Neural cell (in vitro differentiated cells): ENCODE results near the gene GSG1L. TPM values are rescaled to one million over a fixed set of nuclear protein-coding genes. Genes with fewer than 3 reads are reported as not detected.

Experiments
- H2AFZ ChIP-seq: fragments of 200-600, 300-800 bp; sonication (generic), shearing (Covaris generic); 2 replicates; pipeline ENCODE4 v1.6.0; 2014; ENCODE audit warnings: low read depth, mild to moderate bottlenecking, antibody characterized with exemption, low read length, moderate library complexity
- H3F3A ChIP-seq: fragments of 200-600 bp; shearing (Covaris generic); 2 replicates; pipeline ENCODE4 v1.6.1; 2016; ENCODE audit warnings: mild to moderate bottlenecking, moderate library complexity, mixed read lengths, antibody characterized with exemption, low read length; ENCODE audit not compliant: insufficient read depth, poor library complexity, severe bottlenecking
- H3K27ac ChIP-seq: fragments of 200-600, 300-800 bp; sonication (generic), shearing (Covaris generic); 2 replicates; pipeline ENCODE4 v1.5.1; 2014; ENCODE audit warnings: mild to moderate bottlenecking, low read length, moderate library complexity
- H3K27me3 ChIP-seq: fragments of 300-800, 200-600 bp; sonication (generic), shearing (Covaris generic); 2 replicates; pipeline ENCODE4 v1.6.0; 2014; ENCODE audit warnings: mild to moderate bottlenecking, low read depth, low read length, moderate library complexity; ENCODE audit not compliant: insufficient read depth
- H3K36me3 ChIP-seq: fragments of 300-800, 200-600 bp; sonication (generic), shearing (Covaris generic); 2 replicates; pipeline ENCODE4 v1.5.1; 2014; ENCODE audit warnings: mild to moderate bottlenecking, antibody characterized with exemption, low read length, moderate library complexity; ENCODE audit not compliant: insufficient read depth
- H3K4me2 ChIP-seq: fragments of 300-800, 200-600 bp; sonication (generic), shearing (Covaris generic); 2 replicates; pipeline ENCODE4 v1.6.0; 2014; ENCODE audit warnings: mild to moderate bottlenecking, low read length
- H3K4me3 ChIP-seq: fragments of 300-800, 200-600 bp; sonication (generic), shearing (Covaris generic); 2 replicates; pipeline ENCODE4 v1.5.1; 2014; ENCODE audit warnings: mild to moderate bottlenecking, low read length, moderate library complexity
- H3K79me2 ChIP-seq: fragments of 200-600 bp; shearing (Covaris generic); replicated peaks from 2 replicates; pipeline ENCODE4 v1.6.0; 2014; ENCODE audit warnings: mild to moderate bottlenecking, low read length, moderate library complexity; ENCODE audit not compliant: insufficient read depth
- H3K9ac ChIP-seq: fragments of 300-800, 200-600 bp; sonication (generic), shearing (Covaris generic); 2 replicates; pipeline ENCODE4 v1.6.1; 2016; ENCODE audit warnings: mild to moderate bottlenecking, low read length, mixed read lengths
- H3K9me2 ChIP-seq: fragments of 200-600 bp; shearing (Covaris generic); 2 replicates; pipeline ENCODE4 v1.6.1; 2016; ENCODE audit warnings: mild to moderate bottlenecking, low read length, mixed read lengths; ENCODE audit not compliant: insufficient read depth
- H3K9me3 ChIP-seq: fragments of 200-600, 300-800 bp; sonication (generic), shearing (Covaris generic); 2 replicates; pipeline ENCODE4 v1.6.1; 2016; ENCODE audit warnings: mild to moderate bottlenecking, mixed run types, low read length, moderate library complexity, mixed read lengths
- H4K20me1 ChIP-seq: fragments of 200-600 bp; shearing (Covaris generic); 2 replicates; pipeline ENCODE4 v1.6.1; 2016; ENCODE audit warnings: mild to moderate bottlenecking, mixed run types; ENCODE audit not compliant: insufficient read depth
- CTCF ChIP-seq: fragments of 450-650 bp; IDR thresholded peaks from 2 replicates; pipeline ENCODE4 v1.5.1; 2014; ENCODE audit warnings: antibody characterized with exemption, mild to moderate bottlenecking, moderate library complexity; ENCODE audit not compliant: poor library complexity, severe bottlenecking
- EP300 ChIP-seq: fragments of 450-650 bp; conservative IDR thresholded peaks from 2 replicates; pipeline ENCODE4 v1.6.1; 2014; ENCODE audit warnings: antibody characterized with exemption, mild to moderate bottlenecking, moderate library complexity; ENCODE audit not compliant: poor library complexity, severe bottlenecking
- EZH2 ChIP-seq: fragments of 200-600, 300-800 bp; shearing (Covaris generic), sonication (generic); IDR thresholded peaks from 2 replicates; pipeline ENCODE4 v1.6.1; 2014; ENCODE audit warnings: antibody characterized with exemption, low read length, borderline replicate concordance, mild to moderate bottlenecking; ENCODE audit not compliant: insufficient read depth, poor library complexity, severe bottlenecking
- MXI1 ChIP-seq: fragments of 450-650 bp; conservative IDR thresholded peaks from 2 replicates; pipeline ENCODE4 v1.6.1; 2014; ENCODE audit warnings: antibody characterized with exemption, mild to moderate bottlenecking; ENCODE audit not compliant: poor library complexity, severe bottlenecking
- POLR2AphosphoS5 ChIP-seq: IDR thresholded peaks from 2 replicates; pipeline ENCODE4 v1.6.1; 2012
- RAD21 ChIP-seq: fragments of 450-650 bp; conservative IDR thresholded peaks from 2 replicates; pipeline ENCODE4 v1.6.1; 2014; ENCODE audit warnings: antibody characterized with exemption, mild to moderate bottlenecking, moderate library complexity
- REST ChIP-seq: IDR thresholded peaks from 2 replicates; pipeline ENCODE4 v1.6.1; 2012; ENCODE audit warnings: borderline replicate concordance
- SMC3 ChIP-seq: fragments of 450-650 bp; conservative IDR thresholded peaks from 2 replicates; pipeline ENCODE4 v1.6.1; 2014; ENCODE audit warnings: antibody characterized with exemption, mild to moderate bottlenecking, moderate library complexity; ENCODE audit not compliant: poor library complexity
- TAF1 ChIP-seq: IDR thresholded peaks from 2 replicates; pipeline ENCODE4 v1.6.1; 2012; ENCODE audit warnings: low read depth
- polyA plus RNA-seq: library from polyadenylated mRNA; depleted of rRNA; stranded (reverse); fragments of >200 nt; gene quantifications from 2 replicates; pipeline ENCODE4 v1.2.3, GENCODE V29; 2014

The GSG1L gene
- polyA plus RNA-seq, 1 donor from 2014 or later = 0.85 TPM

GRCh38 chr16:28061352-28062101, 2.0 kb downstream of the GSG1L start (continued):
- no peak for TF ChIP-seq MXI1
- no peak for TF ChIP-seq SMC3

- no peak overlapping the region for H3K27ac ChIP-seq
- no peaks in the 10 kb centered on the region for H3K9me3 ChIP-seq
- no peak overlapping the region for H2AFZ ChIP-seq
- H3K36me3 ChIP-seq = no peaks in the 10 kb centered on the region
- H3K9me2 ChIP-seq = no peaks in the 10 kb centered on the region
- H4K20me1 ChIP-seq = no peaks in the 10 kb centered on the region
- H3K4me2 ChIP-seq = no peak overlapping the region
- H3F3A ChIP-seq = no peaks in the 10 kb centered on the region
- H3K9ac ChIP-seq = no peak overlapping the region
- TF ChIP-seq POLR2AphosphoS5 (no peak), EZH2 (no peak), EP300 (no peak), RAD21 (no peak), CTCF (no peak), REST (no peak), SMC3 (no peak), TAF1 (no peak), MXI1 (no peak)
- peaks cover 49% of the 10 kb centered on the region for H3K27me3 ChIP-seq
- no peak overlapping the region for H3K4me3 ChIP-seq
- H3K79me2 ChIP-seq = no peaks in the 10 kb centered on the region
Measured at GRCh38 chr16:28059841-28060575, 3.5 kb downstream of the GSG1L start.
